Stimulated activated CD4-positive, alpha-beta T cell treated with anti-CD3 and anti-CD28 coated beads, Interleukin-1b, Interleukin-23, amount 100 ng/mL, for 48 hours (primary cell): ENCODE results near the gene TENM4.

Experiments
- DNase-seq: peaks from one replicate; pipeline ENCODE4 v3.0.0-alpha.2; 2020

Gene TENM4

GRCh38 chr11:78711735-78712134, 729.1 kb downstream of the TENM4 start:
- no peak for DNase-seq

- DNase-seq = no peak
Observed at GRCh38 chr11:78710417-78710816, 730.4 kb downstream of the TENM4 start.

GRCh38 chr11:78708388-78708787, 732.4 kb downstream of the TENM4 start:
- no peak for DNase-seq

- DNase-seq = no peak
Observed at GRCh38 chr11:78706551-78706950, 734.3 kb downstream of the TENM4 start.

GRCh38 chr11:78704811-78705210, 736.0 kb downstream of the TENM4 start:
- no peak for DNase-seq

- DNase-seq = no peak
Observed at GRCh38 chr11:78699609-78700135, 741.2 kb downstream of the TENM4 start.

- DNase-seq = no peak
Observed at GRCh38 chr11:78698612-78699011, 742.2 kb downstream of the TENM4 start.

GRCh38 chr11:78696177-78696576, 744.7 kb downstream of the TENM4 start:
- no peak for DNase-seq

- no peak for DNase-seq
Observed at GRCh38 chr11:78694152-78694551, 746.7 kb downstream of the TENM4 start.

- DNase-seq = no peak
Observed at GRCh38 chr11:78691215-78691614, 749.6 kb downstream of the TENM4 start.

- DNase-seq = no peak
Observed at GRCh38 chr11:78690352-78690987, 750.4 kb downstream of the TENM4 start.

GRCh38 chr11:78689585-78690153, 751.2 kb downstream of the TENM4 start:
- DNase-seq = no peak

- no peak for DNase-seq
Observed at GRCh38 chr11:78689101-78689500, 751.7 kb downstream of the TENM4 start.

- DNase-seq = no peak
Observed at GRCh38 chr11:78688460-78688859, 752.4 kb downstream of the TENM4 start.

GRCh38 chr11:78685156-78685555, 755.7 kb downstream of the TENM4 start:
- DNase-seq = no peak

GRCh38 chr11:78684377-78684776, 756.5 kb downstream of the TENM4 start:
- DNase-seq = no peak

GRCh38 chr11:78683774-78684173, 757.1 kb downstream of the TENM4 start:
- no peak for DNase-seq

- DNase-seq = no peak
Observed at GRCh38 chr11:78676026-78676557, 764.7 kb downstream of the TENM4 start.

- DNase-seq = no peak
Observed at GRCh38 chr11:78672850-78673620, 767.8 kb downstream of the TENM4 start.

GRCh38 chr11:78669249-78669648, 771.6 kb downstream of the TENM4 start:
- no peak for DNase-seq

- no peak for DNase-seq
Observed at GRCh38 chr11:78667461-78667860, 773.4 kb downstream of the TENM4 start.

GRCh38 chr11:78666675-78667160, 774.1 kb downstream of the TENM4 start:
- no peak for DNase-seq

- no peak for DNase-seq
Observed at GRCh38 chr11:78664636-78665035, 776.2 kb downstream of the TENM4 start.

- DNase-seq = no peak
Observed at GRCh38 chr11:78662811-78663210, 778.0 kb downstream of the TENM4 start.
